SK-N-MC (cell line): ENCODE measurements around the gene XYLT2.

Source experiments
- DNase-seq: peaks from one replicate; pipeline ENCODE4 v3.0.0-alpha.2; 2011; ENCODE audit warnings: low read depth, low spot score
- H3K27ac ChIP-seq: fragments of 200-600 bp; sonication (generic); 2 replicates; pipeline ENCODE4 v1.5.1; 2016; ENCODE audit warnings: mixed run types
- H3K36me3 ChIP-seq: fragments of 200-600 bp; sonication (generic); 2 replicates; pipeline ENCODE4 v1.6.1; 2017; ENCODE audit warnings: antibody characterized with exemption, low read length, mixed read lengths; ENCODE audit not compliant: insufficient read depth
- H3K4me3 ChIP-seq: fragments of 200-600 bp; sonication (generic); 2 replicates; pipeline ENCODE4 v1.5.1; 2016
- H3K9ac ChIP-seq: fragments of 200-600 bp; sonication (generic); 2 replicates; pipeline ENCODE4 v1.8.0; 2017; ENCODE audit warnings: mixed run types, mixed read lengths; ENCODE audit not compliant: insufficient read length
- H3K9me3 ChIP-seq: fragments of 200-600 bp; sonication (generic); 2 replicates; pipeline ENCODE4 v1.6.1; 2017; ENCODE audit warnings: low read depth, mild to moderate bottlenecking, antibody characterized with exemption, low read length, moderate library complexity, mixed read lengths
- EZH2 ChIP-seq: fragments of 200-600 bp; sonication (generic); IDR thresholded peaks from one replicate; pipeline ENCODE4 v1.6.1; 2017; ENCODE audit warnings: antibody characterized with exemption
- FOXP2 ChIP-seq: optimal IDR thresholded peaks from 2 replicates; pipeline ENCODE3; 2011; ENCODE audit warnings: mild to moderate bottlenecking, moderate library complexity; ENCODE audit not compliant: insufficient read depth; ENCODE audit errors: extremely low read length, control extremely low read depth
- POLR2AphosphoS5 ChIP-seq: IDR thresholded peaks from 2 replicates; pipeline ENCODE4 v1.6.1; 2012; ENCODE audit warnings: mild to moderate bottlenecking, low read depth, low read length, borderline replicate concordance

Gene XYLT2

DNA sequence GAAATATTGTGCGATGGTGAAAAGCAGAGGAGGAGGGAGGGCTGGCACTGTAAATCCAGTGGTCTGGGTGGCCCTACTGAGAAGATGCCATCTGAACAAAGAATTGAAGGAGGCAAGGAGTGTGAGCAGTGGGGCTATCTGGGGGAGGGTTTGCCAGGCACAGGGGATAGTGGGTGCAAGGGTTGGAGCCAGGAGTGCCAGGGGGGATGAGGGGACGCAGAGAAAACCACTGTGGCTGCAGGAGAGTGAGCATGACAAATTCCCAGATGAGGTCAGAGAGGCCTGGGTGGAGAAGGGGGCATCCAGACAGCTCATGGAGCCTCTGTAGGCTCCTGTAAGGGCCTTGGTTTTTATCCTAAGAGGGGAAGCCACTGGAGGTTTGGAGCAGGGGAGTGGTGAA is 4.8 kb downstream of the XYLT2 start:
- no peak for DNase-seq
- Histone ChIP-seq H3K4me3 (no peak overlapping the region), H3K27ac (no peak overlapping the region), H3K9ac (no peak overlapping the region), H3K9me3 (no peaks in the 10 kb centered on the region), H3K36me3 (peaks cover 11% of the 10 kb centered on the region; the same call in 1 of the 2 replicates)
- TF ChIP-seq POLR2AphosphoS5 (no peak), EZH2 (no peak)

DNA sequence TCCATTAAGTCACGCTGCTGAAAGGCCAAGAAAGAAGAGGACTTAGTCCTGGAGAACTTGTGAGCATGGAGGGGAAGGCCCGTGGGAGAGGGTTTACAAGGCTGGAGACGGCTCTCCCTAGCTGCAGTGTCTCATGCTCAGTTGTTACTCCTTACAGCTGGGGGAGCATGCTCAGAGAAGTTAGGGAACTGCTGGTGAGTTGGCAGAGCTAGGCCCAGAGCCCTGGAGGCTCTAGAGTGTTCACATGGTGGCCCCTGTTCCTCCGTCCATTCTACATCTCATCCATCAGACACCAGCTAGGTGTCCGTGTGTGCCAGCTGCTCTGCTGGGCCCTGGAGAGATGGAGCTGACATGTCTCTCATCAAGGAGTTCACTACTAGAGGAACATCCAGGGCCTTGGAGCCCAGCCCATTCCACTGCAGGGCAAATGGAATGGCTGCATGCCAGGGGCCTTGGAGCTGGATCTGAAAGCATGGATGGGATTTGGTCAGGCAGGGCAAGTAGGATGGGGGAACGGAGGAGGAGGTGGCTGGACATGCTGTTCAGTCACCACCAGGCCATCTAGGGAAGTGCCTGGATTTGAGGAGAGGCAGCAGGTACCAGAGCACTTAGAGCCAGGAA is 6.3 kb downstream of the XYLT2 start:
- Histone ChIP-seq H3K9ac (no peak overlapping the region), H3K9me3 (no peaks in the 10 kb centered on the region), H3K36me3 (peaks cover 22% of the 10 kb centered on the region; the same call in 1 of the 2 replicates), H3K4me3 (no peak overlapping the region), H3K27ac (no peak overlapping the region)
- TF ChIP-seq POLR2AphosphoS5 = no peak
- TF ChIP-seq EZH2 = no peak
- TF ChIP-seq FOXP2 = no peak
- no peak for DNase-seq

DNA sequence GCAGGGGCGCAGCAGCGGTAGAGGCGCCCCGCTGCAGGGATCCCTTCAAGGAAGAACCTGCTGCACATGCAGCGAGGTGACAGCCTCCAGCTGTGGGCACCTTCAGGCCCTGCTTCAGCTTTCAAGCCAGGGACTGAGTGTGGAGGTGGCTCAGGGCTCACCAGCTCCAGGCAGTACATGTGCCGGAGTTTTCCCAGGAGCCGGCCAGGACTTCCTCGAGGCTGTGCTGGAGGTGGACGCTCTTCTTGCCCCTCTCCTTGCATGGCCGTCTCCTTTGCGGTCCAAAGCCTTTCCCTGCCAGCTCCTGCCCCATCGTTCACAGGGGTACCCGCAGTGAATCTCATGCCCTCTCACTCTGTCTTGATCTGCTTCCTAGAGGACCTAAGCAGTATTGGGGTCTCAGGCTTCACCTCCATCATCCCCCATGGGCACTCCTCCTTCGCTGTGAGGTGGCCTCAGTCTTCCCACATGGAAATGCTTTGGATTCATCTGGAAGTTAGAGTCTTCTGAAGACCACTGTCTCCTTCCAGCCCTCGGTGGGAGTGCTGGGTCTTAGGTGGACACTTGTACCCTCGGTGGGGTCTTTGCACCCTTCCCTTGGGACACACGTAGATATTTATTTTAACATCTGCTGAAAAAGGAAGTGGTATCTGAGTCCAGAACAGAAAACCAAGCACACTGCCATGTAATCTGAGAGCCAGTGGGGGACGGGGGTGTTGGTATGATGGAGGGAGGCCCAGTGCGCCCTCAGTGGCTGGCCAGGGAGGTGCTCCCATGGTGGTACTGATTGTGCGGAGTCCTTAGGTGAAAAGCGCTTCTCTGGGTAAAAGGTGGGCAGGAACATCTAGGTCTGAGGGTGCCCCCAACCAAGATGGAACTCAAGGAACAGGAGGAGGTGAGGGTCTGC is 7.0 kb downstream of the XYLT2 start:
- no peak for DNase-seq
- Histone ChIP-seq H3K9me3 (no peaks in the 10 kb centered on the region), H3K36me3 (peaks cover 25% of the 10 kb centered on the region; the same call in 1 of the 2 replicates), H3K4me3 (no peak overlapping the region), H3K9ac (no peak overlapping the region), H3K27ac (no peak overlapping the region)
- TF ChIP-seq FOXP2 (no peak), EZH2 (no peak), POLR2AphosphoS5 (no peak)

- no peak for DNase-seq
- H3K27ac ChIP-seq = no peak overlapping the region
- no peak overlapping the region for H3K9ac ChIP-seq
- H3K4me3 ChIP-seq = no peak overlapping the region
- TF ChIP-seq POLR2AphosphoS5 (no peak), EZH2 (no peak), FOXP2 (no peak)
- H3K9me3 ChIP-seq = no peaks in the 10 kb centered on the region
- H3K36me3 ChIP-seq = peaks cover 32% of the 10 kb centered on the region
Observed at GRCh38 chr17:50353600-50354195, 7.8 kb downstream of the XYLT2 start.

GRCh38 chr17:50354198-50354597 is 8.3 kb downstream of the XYLT2 start:
- Histone ChIP-seq H3K9me3 (no peaks in the 10 kb centered on the region), H3K9ac (no peak overlapping the region), H3K4me3 (no peak overlapping the region), H3K27ac (no peak overlapping the region), H3K36me3 (peaks cover 37% of the 10 kb centered on the region)
- TF ChIP-seq FOXP2 = no peak
- TF ChIP-seq POLR2AphosphoS5 = no peak
- no peak for TF ChIP-seq EZH2
- DNase-seq = no peak

- H3K4me3 ChIP-seq = no peak overlapping the region
- no peak for DNase-seq
- no peaks in the 10 kb centered on the region for H3K9me3 ChIP-seq
- peaks cover 37% of the 10 kb centered on the region for H3K36me3 ChIP-seq
- TF ChIP-seq POLR2AphosphoS5 = no peak
- no peak for TF ChIP-seq FOXP2
- no peak for TF ChIP-seq EZH2
- no peak overlapping the region for H3K9ac ChIP-seq
- H3K27ac ChIP-seq = no peak overlapping the region
Observed at GRCh38 chr17:50354776-50355175, 8.8 kb downstream of the XYLT2 start.

- Histone ChIP-seq H3K36me3 (peaks cover 37% of the 10 kb centered on the region), H3K9me3 (no peaks in the 10 kb centered on the region), H3K27ac (no peak overlapping the region), H3K4me3 (no peak overlapping the region), H3K9ac (no peak overlapping the region)
- DNase-seq = no peak
- TF ChIP-seq EZH2 (no peak), FOXP2 (no peak), POLR2AphosphoS5 (no peak)
Observed at GRCh38 chr17:50355336-50355700, 9.4 kb downstream of the XYLT2 start.

DNA sequence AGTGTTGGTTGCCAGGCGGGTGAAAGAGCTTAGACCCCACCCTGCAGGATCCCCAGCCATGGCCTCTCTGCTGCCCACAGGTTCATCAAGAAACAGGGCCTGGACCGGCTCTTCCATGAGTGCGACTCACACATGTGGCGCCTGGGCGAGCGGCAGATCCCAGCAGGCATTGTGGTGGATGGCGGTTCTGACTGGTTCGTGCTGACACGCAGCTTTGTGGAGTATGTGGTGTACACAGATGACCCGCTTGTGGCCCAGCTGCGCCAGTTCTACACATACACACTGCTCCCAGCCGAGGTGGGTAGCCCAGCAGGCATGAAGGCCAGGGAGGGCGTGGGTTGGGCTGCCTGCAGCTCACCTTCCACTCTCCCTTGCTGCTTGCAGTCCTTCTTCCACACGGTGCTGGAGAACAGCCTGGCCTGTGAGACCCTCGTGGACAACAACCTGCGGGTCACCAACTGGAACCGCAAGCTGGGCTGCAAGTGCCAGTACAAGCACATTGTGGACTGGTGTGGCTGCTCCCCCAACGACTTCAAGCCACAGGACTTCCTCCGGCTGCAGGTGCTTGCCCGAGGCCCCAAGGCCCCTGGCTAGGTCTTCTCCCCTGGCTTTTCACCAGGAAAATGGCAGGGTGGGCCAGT is 9.9 kb downstream of the XYLT2 start:
- no peak overlapping the region for H3K4me3 ChIP-seq
- TF ChIP-seq POLR2AphosphoS5 (no peak), FOXP2 (no peak), EZH2 (no peak)
- no peak overlapping the region for H3K27ac ChIP-seq
- no peak overlapping the region for H3K9ac ChIP-seq
- no peaks in the 10 kb centered on the region for H3K9me3 ChIP-seq
- peaks cover 37% of the 10 kb centered on the region for H3K36me3 ChIP-seq
- no peak for DNase-seq
